Ascending aorta (tissue), 2 donors: ENCODE results near the gene ZBTB22. TPM values are rescaled to one million over a fixed set of nuclear protein-coding genes. Genes with fewer than 3 reads are reported as not detected.
"Not testable (repeated sequence)": the region's sequence is repeated elsewhere in the genome, so short reads cannot be mapped to it uniquely, and the experiment has no call there.

Experiments used
- DNase-seq, 2 donors: peaks; one replicate each; pipeline ENCODE4 v3.0.0-alpha.2; 2019; ENCODE audit warnings: low spot score in 2 of 2
- H3K27ac ChIP-seq, 2 donors: fragments of 200-600 bp; sonication (generic); one replicate each; pipeline ENCODE4 v1.5.1; 2016 to 2017; ENCODE audit warnings: mild to moderate bottlenecking in 1 of 2
- H3K27me3 ChIP-seq: fragments of 200-600 bp; sonication (generic); one replicate; pipeline ENCODE4 v1.5.1; 2017
- H3K36me3 ChIP-seq, 2 donors: fragments of 200-600 bp; sonication (generic); one replicate each; pipeline ENCODE4 v1.5.1; 2016
- H3K4me1 ChIP-seq, 2 donors: fragments of 200-600 bp; sonication (generic); one replicate each; pipeline ENCODE4 v1.5.1; 2016 to 2017; ENCODE audit warnings: mild to moderate bottlenecking in 1 of 2
- H3K4me3 ChIP-seq, 2 donors: fragments of 200-600 bp; sonication (generic); one replicate each; pipeline ENCODE4 v1.5.1; 2016 to 2017; ENCODE audit warnings: mild to moderate bottlenecking in 1 of 2
- H3K9me3 ChIP-seq, 2 donors: fragments of 200-600 bp; sonication (generic); one replicate each; pipeline ENCODE4 v1.5.1; 2016
- CTCF ChIP-seq, 3 experiments: fragments of 200-600 bp in 2 of 3; fragments of 450-650 bp in 1 of 3; sonication (generic) in 2 of 3; IDR thresholded peaks; one replicate each; pipeline ENCODE4 v1.5.1; 2016 to 2019; ENCODE audit warnings: antibody characterized with exemption in 3 of 3, mild to moderate bottlenecking in 1 of 3, moderate library complexity in 1 of 3
- intact Hi-C: fragments of 100-400 bp; cut with DNase I; formaldehyde crosslinking; loops from one replicate; pipeline ENCODE4 v1.15.1; 2023
- total RNA-seq: library from RNA; depleted of rRNA; stranded (reverse); fragments of >200 nt; gene quantifications from one replicate; pipeline ENCODE4 v1.1.0, GENCODE V29; 2016

ZBTB22 gene
- total RNA-seq, 1 donor from 2014 or later, result 35.5 TPM

DNA sequence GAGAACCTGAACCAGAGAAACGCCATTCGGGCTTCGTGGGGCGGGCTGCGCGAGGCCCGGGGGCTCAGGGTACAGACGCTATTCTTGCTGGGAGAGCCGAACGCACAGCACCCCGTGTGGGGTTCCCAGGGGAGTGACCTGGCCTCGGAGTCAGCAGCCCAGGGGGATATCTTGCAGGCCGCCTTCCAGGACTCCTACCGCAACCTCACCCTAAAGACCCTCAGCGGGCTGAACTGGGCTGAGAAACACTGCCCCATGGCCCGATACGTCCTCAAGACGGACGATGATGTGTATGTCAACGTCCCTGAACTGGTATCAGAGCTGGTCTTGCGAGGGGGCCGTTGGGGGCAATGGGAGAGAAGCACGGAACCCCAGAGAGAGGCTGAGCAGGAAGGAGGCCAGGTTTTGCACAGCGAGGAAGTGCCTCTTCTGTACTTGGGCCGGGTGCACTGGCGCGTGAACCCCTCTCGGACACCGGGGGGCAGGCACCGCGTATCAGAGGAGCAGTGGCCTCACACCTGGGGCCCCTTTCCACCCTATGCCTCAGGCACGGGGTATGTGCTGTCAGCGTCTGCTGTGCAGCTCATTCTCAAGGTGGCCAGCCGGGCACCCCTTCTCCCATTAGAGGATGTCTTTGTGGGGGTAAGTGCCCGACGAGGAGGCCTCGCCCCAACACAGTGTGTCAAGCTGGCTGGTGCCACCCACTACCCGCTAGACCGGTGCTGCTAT is 39.7 kb downstream of the ZBTB22 start:
- H3K4me3 ChIP-seq, result peak overlapping the region; percentile 69 to 80
- no peaks in the 10 kb centered on the region for H3K27me3 ChIP-seq
- no peak for DNase-seq
- intact Hi-C loops, result loop anchor here (1.0 kb wide), 2 partner anchors 10 to 20 kb away; partner anchors contain the start of gene RGL2
- no peak for TF ChIP-seq CTCF (IDR thresholded peaks at IDR 0.05)
- no peaks in the 10 kb centered on the region for H3K9me3 ChIP-seq
- peak overlapping the region; percentile 85 to 93 for H3K27ac ChIP-seq
- H3K4me1 ChIP-seq, result peaks cover 6 to 33% of the 10 kb centered on the region in 2 donors
- peaks cover 22 to 49% of the 10 kb centered on the region in 2 donors for H3K36me3 ChIP-seq

DNA sequence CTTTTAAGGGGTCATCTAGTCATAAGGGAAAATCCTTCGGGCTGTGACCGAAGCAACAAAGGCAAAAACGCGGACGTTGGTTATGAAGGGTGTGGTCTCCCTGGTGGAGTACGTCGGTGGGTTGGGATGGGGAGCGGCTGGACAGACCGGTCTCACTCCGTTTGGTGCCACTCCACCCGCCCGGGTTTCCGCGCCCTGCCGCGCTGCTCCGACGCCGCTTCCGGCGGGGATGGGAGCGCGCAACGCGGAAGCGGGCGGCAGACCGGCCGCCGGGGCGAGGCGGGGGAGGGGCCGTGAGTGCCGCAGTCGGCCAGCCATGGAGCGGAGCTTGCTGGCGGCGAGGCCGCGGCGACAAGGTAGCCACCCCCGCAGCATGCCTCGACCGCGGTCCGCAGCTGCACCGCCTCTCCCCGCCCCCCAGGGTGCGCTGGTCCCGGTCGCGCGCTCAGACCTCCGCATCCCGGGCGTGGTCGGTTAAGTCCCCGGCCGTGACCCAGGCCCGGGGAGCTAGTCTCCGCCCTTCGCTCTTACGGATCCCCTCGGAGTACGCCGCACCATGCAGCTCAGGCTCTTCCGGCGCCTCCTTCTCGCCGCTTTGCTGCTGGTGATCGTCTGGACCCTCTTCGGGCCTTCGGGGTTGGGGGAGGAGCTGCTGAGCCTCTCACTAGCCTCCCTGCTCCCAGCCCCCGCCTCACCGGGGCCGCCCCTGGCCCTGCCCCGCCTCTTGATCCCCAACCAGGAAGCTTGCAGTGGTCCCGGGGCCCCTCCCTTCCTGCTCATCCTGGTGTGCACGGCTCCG is 40.5 kb downstream of the ZBTB22 start, which contains the start of gene B3GALT4:
B3GALT4 (plus strand) TSS at position 260 of the 799 bp plus-strand sequence; CDS start at position 557, 297 bp downstream.
- peak in 1 of 2 donors; percentile 84 for DNase-seq
- Histone ChIP-seq H3K36me3 (peaks cover 22 to 42% of the 10 kb centered on the region in 2 donors), H3K27me3 (no peaks in the 10 kb centered on the region), H3K9me3 (no peaks in the 10 kb centered on the region), H3K4me3 (peak within 1 kb of the TSS; percentile 69 to 80), H3K4me1 (peaks cover 9 to 36% of the 10 kb centered on the region in 2 donors), H3K27ac (peak within 1 kb of the TSS; percentile 85 to 93)
- TF ChIP-seq CTCF (IDR thresholded peaks at IDR 0.05), result peak; percentile 55 to 61 (median 57)
- intact Hi-C loops, result loop anchor here (1.0 kb wide), 2 partner anchors 11 to 21 kb away; partner anchors contain the start of gene RGL2

DNA sequence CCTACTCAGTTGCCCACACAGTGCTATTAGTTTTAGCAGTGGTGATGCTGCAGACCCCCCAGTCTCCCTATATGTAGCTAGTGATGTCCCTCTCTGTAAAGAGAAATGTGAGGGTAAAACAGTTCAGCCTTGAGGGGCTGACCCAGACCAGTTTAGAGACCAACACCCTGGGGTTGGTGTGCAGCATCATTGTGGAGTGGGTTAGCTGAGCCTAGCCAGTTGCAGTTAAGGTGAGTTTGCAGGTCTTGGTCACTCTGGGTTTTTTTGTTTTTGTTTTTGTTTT is 41.0 kb downstream of the ZBTB22 start:
- DNase-seq, result no peak
- peak overlapping the region; percentile 85 to 93 for H3K27ac ChIP-seq
- no peaks in the 10 kb centered on the region for H3K9me3 ChIP-seq
- H3K36me3 ChIP-seq, result peaks cover 22 to 42% of the 10 kb centered on the region in 2 donors
- H3K4me3 ChIP-seq, result peak overlapping the region; percentile 69 to 80
- no peaks in the 10 kb centered on the region for H3K27me3 ChIP-seq
- no peak for TF ChIP-seq CTCF (IDR thresholded peaks at IDR 0.05)
- intact Hi-C loops, result no loop called here
- H3K4me1 ChIP-seq, result peaks cover 9 to 36% of the 10 kb centered on the region in 2 donors

DNA sequence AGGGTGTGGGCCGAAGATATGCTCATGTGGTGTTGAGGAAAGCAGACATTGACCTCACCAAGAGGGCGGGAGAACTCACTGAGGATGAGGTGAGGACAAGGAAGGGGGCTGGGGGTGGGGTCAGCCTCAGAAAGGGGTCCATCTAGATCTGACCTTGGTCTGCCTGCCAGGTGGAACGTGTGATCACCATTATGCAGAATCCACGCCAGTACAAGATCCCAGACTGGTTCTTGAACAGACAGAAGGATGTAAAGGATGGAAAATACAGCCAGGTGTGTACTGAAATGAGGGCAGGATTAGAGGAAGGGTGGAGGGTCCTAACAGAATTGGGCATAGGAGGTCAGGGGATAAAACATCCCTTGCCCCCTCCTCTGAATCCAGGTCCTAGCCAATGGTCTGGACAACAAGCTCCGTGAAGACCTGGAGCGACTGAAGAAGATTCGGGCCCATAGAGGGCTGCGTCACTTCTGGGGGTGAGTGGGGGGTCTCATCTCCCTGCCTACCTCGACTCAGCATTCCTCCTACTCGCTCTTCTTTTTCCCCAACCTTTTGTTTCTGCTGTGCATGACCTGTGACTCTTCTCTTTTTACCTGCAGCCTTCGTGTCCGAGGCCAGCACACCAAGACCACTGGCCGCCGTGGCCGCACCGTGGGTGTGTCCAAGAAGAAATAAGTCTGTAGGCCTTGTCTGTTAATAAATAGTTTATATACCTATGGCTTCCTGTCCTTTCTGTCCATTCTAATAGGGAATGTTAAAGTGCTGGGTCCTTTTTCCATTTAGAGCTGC is 41.6 kb downstream of the ZBTB22 start:
- Histone ChIP-seq H3K27ac (peak overlapping the region; percentile 85 to 93), H3K4me3 (peak overlapping the region; percentile 69 to 80), H3K36me3 (peaks cover 22 to 42% of the 10 kb centered on the region in 2 donors), H3K4me1 (peaks cover 9 to 39% of the 10 kb centered on the region in 2 donors)
- H3K9me3 ChIP-seq, intact Hi-C loops, DNase-seq, H3K27me3 ChIP-seq: not testable (repeated sequence)

DNA sequence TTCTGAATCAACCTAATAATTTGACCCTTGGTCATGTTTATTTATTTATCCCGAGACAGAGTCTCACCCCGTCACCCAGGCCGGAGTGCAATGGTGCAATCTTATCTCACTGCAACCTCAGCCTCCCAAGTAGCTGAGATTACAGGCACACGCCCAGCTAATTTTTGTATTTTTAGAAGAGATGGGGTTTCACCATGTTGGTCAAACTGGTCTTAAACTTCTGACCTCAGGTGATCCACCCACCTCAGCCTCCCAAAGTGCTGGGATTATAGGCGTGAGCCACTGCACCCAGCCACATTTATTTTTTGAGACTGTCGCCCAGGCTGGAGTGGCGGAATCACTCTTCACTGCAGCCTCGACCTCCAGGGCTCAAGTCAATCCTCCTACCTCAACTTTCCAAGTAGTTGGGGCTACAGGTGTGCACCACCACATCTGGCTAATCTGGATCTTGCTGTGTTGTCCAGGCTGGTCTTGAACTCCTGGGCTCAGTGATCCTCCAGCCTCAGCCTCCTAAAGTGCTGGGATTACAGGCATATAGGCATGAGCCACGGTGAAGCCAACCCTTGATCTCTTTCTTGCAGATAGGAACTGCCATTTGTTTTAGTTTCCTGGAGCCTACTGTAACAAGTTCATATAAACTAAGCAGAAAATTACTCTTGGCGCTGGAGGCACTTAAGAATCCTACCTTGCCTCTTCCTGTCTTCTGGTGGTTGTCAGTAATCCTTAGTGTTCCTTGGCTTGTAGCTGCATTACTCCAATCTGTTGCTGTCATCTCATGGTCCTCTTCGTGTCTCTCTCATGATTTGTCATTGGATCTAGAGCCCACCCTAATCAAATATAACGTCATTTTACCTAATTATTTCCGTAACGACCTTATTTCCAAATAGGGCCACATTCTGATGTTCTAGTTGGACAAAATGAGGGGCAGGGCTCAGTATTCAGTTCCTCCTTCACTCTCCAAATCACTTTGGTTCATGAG is 43.3 kb downstream of the ZBTB22 start:
- H3K4me3 ChIP-seq, result no peak overlapping the region
- H3K27ac ChIP-seq, result no peak overlapping the region
- DNase-seq, result no peak
- intact Hi-C loops, result loop anchor here (2.0 to 5.0 kb wide), 3 partner anchors 117 to 1372 kb away; partner anchors contain the start of genes CUTA, KIFC1 and ZBTB12
- no peak for TF ChIP-seq CTCF (IDR thresholded peaks at IDR 0.05)
- H3K9me3 ChIP-seq, result no peaks in the 10 kb centered on the region
- no peaks in the 10 kb centered on the region for H3K27me3 ChIP-seq
- H3K36me3 ChIP-seq, result peaks cover 19 to 35% of the 10 kb centered on the region in 2 donors
- H3K4me1 ChIP-seq, result peaks cover 9 to 46% of the 10 kb centered on the region in 2 donors
